Ascending aorta (tissue), 2 donors: ENCODE results near the gene RNF145. TPM values are rescaled to one million over a fixed set of nuclear protein-coding genes. Genes with fewer than 3 reads are reported as not detected.
"Not testable (repeated sequence)": the region's sequence is repeated elsewhere in the genome, so short reads cannot be mapped to it uniquely, and the experiment has no call there.

Experiments
- DNase-seq, 2 donors: peaks; one replicate each; pipeline ENCODE4 v3.0.0-alpha.2; 2019; ENCODE audit warnings: low spot score in 2 of 2
- H3K27ac ChIP-seq, 2 donors: fragments of 200-600 bp; sonication (generic); one replicate each; pipeline ENCODE4 v1.5.1; 2016 to 2017; ENCODE audit warnings: mild to moderate bottlenecking in 1 of 2
- H3K27me3 ChIP-seq: fragments of 200-600 bp; sonication (generic); one replicate; pipeline ENCODE4 v1.5.1; 2017
- H3K36me3 ChIP-seq, 2 donors: fragments of 200-600 bp; sonication (generic); one replicate each; pipeline ENCODE4 v1.5.1; 2016
- H3K4me1 ChIP-seq, 2 donors: fragments of 200-600 bp; sonication (generic); one replicate each; pipeline ENCODE4 v1.5.1; 2016 to 2017; ENCODE audit warnings: mild to moderate bottlenecking in 1 of 2
- H3K4me3 ChIP-seq, 2 donors: fragments of 200-600 bp; sonication (generic); one replicate each; pipeline ENCODE4 v1.5.1; 2016 to 2017; ENCODE audit warnings: mild to moderate bottlenecking in 1 of 2
- H3K9me3 ChIP-seq, 2 donors: fragments of 200-600 bp; sonication (generic); one replicate each; pipeline ENCODE4 v1.5.1; 2016
- CTCF ChIP-seq, 3 experiments: fragments of 200-600 bp in 2 of 3; fragments of 450-650 bp in 1 of 3; sonication (generic) in 2 of 3; IDR thresholded peaks; one replicate each; pipeline ENCODE4 v1.5.1; 2016 to 2019; ENCODE audit warnings: antibody characterized with exemption in 3 of 3, mild to moderate bottlenecking in 1 of 3, moderate library complexity in 1 of 3
- intact Hi-C: fragments of 100-400 bp; cut with DNase I; formaldehyde crosslinking; loops from one replicate; pipeline ENCODE4 v1.15.1; 2023
- total RNA-seq: library from RNA; depleted of rRNA; stranded (reverse); fragments of >200 nt; gene quantifications from one replicate; pipeline ENCODE4 v1.1.0, GENCODE V29; 2016

Gene RNF145
- total RNA-seq, 1 donor from 2014 or later = 47.8 TPM

- Histone ChIP-seq H3K27ac (no peak overlapping the region), H3K4me3 (no peak overlapping the region), H3K27me3 (no peaks in the 10 kb centered on the region), H3K36me3 (no peaks in the 10 kb centered on the region), H3K4me1 (no peaks in the 10 kb centered on the region), H3K9me3 (no peaks in the 10 kb centered on the region)
- no peak for TF ChIP-seq CTCF (IDR thresholded peaks at IDR 0.05)
- no peak for DNase-seq
- intact Hi-C loops = no loop called here
Observed at GRCh38 chr5:159240301-159240870, 31.0 kb upstream of the RNF145 start.

GRCh38 chr5:159235871-159236520 lies 26.6 kb upstream of the RNF145 start:
- H3K27me3 ChIP-seq, H3K36me3 ChIP-seq, H3K4me1 ChIP-seq, H3K4me3 ChIP-seq, intact Hi-C loops, H3K9me3 ChIP-seq, DNase-seq, H3K27ac ChIP-seq: not testable (repeated sequence)

GRCh38 chr5:159231167-159231566 lies 21.8 kb upstream of the RNF145 start:
- TF ChIP-seq CTCF (IDR thresholded peaks at IDR 0.05) = no peak
- no peak for DNase-seq
- Histone ChIP-seq H3K36me3 (no peaks in the 10 kb centered on the region), H3K4me1 (no peaks in the 10 kb centered on the region), H3K27me3 (no peaks in the 10 kb centered on the region), H3K27ac (no peak overlapping the region), H3K9me3 (no peaks in the 10 kb centered on the region), H3K4me3 (no peak overlapping the region)
- intact Hi-C loops = no loop called here

DNA sequence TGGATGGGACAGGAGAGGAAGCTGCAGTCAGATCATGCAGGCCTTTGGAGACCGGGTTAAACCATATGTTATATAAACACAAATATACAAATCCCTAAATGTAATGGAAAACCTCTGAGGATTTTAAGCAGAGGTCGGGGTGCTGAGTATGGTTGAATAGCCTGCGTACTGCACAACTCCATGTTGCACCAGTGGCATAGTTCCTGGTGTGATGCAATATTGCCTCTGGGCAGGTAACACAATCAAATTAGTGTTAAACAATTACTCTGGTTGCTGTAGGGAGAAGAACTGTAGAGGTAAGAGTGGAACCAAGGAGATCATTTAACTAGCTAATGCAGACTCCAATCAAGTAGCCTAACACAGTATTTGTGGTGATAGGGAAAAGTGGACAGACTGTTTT lies 21.3 kb upstream of the RNF145 start:
- Histone ChIP-seq H3K4me3 (no peak overlapping the region), H3K27me3 (no peaks in the 10 kb centered on the region), H3K27ac (no peak overlapping the region), H3K36me3 (no peaks in the 10 kb centered on the region), H3K9me3 (no peaks in the 10 kb centered on the region), H3K4me1 (no peaks in the 10 kb centered on the region)
- no peak for DNase-seq
- no peak for TF ChIP-seq CTCF (IDR thresholded peaks at IDR 0.05)
- intact Hi-C loops = no loop called here

- H3K4me3 ChIP-seq, H3K4me1 ChIP-seq, H3K27ac ChIP-seq, H3K27me3 ChIP-seq, H3K36me3 ChIP-seq, H3K9me3 ChIP-seq, DNase-seq, intact Hi-C loops: not testable (repeated sequence)
Observed at GRCh38 chr5:159228097-159228496, 18.7 kb upstream of the RNF145 start.

- intact Hi-C loops = no loop called here
- no peak for TF ChIP-seq CTCF (IDR thresholded peaks at IDR 0.05)
- no peaks in the 10 kb centered on the region for H3K4me1 ChIP-seq
- no peak for DNase-seq
- no peaks in the 10 kb centered on the region for H3K27me3 ChIP-seq
- no peaks in the 10 kb centered on the region for H3K36me3 ChIP-seq
- no peak overlapping the region for H3K4me3 ChIP-seq
- no peak overlapping the region for H3K27ac ChIP-seq
- no peaks in the 10 kb centered on the region for H3K9me3 ChIP-seq
Observed at GRCh38 chr5:159227452-159227851, 18.1 kb upstream of the RNF145 start.

- intact Hi-C loops = no loop called here
- no peak for TF ChIP-seq CTCF (IDR thresholded peaks at IDR 0.05)
- Histone ChIP-seq H3K9me3 (no peaks in the 10 kb centered on the region), H3K27me3 (no peaks in the 10 kb centered on the region), H3K36me3 (no peaks in the 10 kb centered on the region), H3K4me3 (no peak overlapping the region), H3K4me1 (no peaks in the 10 kb centered on the region), H3K27ac (no peak overlapping the region)
- DNase-seq = no peak
Observed at GRCh38 chr5:159226451-159226850, 17.1 kb upstream of the RNF145 start.
